Measurements from ENCODE around the gene ASB2.

The ASB2 gene

DNA sequence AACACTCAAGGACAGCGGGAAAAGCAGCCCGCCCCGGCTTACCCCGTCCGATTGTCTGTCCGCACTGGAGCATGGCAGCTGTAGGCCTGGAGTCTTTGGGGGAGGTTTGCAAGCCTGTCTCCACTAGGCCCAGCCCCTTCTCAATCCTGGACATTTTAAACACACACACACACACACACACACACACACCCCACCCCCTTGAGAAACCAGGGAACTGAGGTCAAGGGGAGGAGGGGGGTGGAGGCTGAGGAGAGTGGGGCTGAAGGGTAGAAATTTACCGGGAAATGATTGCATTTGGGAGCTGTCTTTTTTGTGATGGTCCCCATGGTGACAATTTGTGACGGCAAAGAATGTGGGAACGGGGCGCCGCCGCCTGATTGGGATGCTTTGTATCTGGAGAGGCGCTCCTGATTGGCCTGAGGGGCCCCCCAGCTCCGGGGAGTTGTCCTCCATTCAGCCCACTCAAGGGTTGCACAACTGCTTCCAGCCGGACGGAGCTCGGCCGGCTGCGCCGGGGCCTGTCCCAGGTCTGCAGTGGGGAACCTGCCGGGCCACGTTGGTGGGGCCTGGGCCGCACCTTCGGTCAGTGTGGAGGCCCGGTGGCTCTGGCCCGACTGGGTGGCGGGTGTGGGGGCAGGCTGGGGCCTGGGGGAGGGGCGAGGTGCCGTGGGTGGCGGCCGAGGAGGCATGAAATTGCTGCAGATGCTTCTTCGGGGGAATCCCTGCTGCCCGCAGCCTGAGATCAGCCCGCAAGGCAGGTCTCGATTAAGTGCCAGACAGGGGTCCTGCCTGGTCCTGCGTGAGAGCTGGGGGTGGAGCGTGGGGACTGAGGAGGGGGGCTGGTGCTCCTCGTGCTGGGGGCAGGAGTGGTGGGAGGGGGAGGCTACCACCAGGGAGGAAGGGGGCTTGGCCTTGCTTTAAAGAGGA is 49.2 kb downstream of the ASB2 start, which contains the start of gene FAM181A:
TSS of gene FAM181A (plus strand) at position 472 of the 927 bp plus-strand sequence. CDS start 942 bp downstream, outside the sequence.
- no peak for DNase-seq (ENCODE audit: low read depth, low spot score)
- CTCF ChIA-PET = interaction anchor here (6.1 kb wide), 1 partner anchor 13 kb away, joined by 42 read pairs; no protein-coding TSS in a partner anchor
- no peak for TF ChIP-seq CTCF (IDR thresholded peaks at IDR 0.05; ENCODE audit: insufficient read depth, low read length, missing control alignments)
- POLR2A ChIA-PET = no interaction called here
- no peak within 1 kb of the TSS for H3K4me3 ChIP-seq (ENCODE audit: low read depth, low read length)

GRCh38 chr14:93926245-93926872 is 50.0 kb downstream of the ASB2 start:
- CTCF ChIA-PET = interaction anchor here (6.1 kb wide), 1 partner anchor 14 kb away, joined by 42 read pairs; no protein-coding TSS in a partner anchor
- DNase-seq (ENCODE audit: low read depth, low spot score) = no peak
- no peak overlapping the region for H3K4me3 ChIP-seq (ENCODE audit: low read depth, low read length)
- POLR2A ChIA-PET = no interaction called here
- TF ChIP-seq CTCF (IDR thresholded peaks at IDR 0.05; ENCODE audit: insufficient read depth, low read length, missing control alignments) = no peak

DNA sequence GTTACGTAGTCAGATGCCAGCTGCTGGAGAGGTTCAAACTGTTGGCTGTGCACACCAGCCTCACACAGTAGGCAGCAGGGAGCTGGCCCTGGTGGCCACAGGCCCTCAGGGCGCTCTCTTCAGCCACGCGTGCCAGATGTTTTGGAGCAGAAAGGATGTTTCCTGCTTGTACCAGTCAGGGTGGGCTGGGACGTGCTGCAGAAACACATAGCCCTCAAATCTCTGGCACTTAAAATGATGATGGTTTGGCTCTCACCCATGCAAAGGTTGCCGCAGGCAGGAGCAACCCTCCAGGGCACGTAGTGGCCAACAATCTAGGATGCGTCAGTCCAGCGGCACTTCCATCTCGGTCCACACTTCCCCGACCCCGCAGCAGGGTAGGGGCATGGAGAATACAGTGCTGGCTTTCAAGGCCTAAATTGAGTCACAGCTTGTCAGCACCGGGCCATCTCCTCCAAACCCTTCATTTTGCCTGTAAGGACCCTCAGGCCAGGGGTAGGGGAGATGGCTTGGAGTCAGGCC is 50.9 kb downstream of the ASB2 start:
- DNase-seq (ENCODE audit: low read depth, low spot score) = no peak
- no peak overlapping the region for H3K4me3 ChIP-seq (ENCODE audit: low read depth, low read length)
- no peak for TF ChIP-seq CTCF (IDR thresholded peaks at IDR 0.05; ENCODE audit: insufficient read depth, low read length, missing control alignments)
- ChIA-PET POLR2A (no interaction called here), CTCF (interaction anchor here (1.2 to 2.8 kb wide), 2 partner anchors 12 to 211 kb away, joined by 4 to 23 read pairs; no protein-coding TSS in a partner anchor)

DNA sequence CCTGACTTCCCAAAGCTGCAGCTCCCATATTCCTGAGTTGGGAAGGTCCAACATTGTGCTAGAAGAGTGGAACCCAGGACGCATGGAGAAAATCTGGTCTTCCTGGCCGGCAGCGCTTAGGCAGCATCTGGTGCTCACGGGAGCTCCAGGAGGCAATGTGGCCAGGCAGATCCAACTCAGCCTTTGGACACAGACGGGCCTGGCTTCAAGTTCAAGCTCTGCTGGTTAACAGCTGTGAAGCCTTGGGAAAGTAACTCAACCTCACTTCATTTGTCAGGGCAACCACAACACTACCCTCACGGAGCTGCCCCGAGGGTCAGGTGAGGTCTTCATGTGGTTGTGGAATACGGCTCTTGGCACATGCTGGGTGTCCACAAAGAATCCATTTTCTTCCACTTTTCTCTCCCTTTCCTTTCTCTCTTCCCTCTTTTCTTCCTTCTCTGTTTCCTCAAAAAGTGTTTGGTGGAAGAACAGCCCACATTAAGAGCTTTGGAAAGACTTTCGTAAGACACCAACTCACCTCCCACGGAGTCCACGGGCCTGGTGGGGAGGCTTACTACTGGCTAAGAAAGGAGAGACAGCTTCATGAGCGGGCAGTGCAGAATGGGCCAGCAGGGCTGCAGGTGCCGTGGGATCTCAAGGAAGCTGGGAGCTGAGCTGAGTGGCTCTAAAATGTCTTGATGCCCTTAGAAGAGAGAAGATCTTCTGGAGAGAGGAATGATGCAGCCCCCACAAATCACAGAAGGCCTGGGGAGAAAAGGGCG is 51.6 kb downstream of the ASB2 start:
- POLR2A ChIA-PET = no interaction called here
- no peak for TF ChIP-seq CTCF (IDR thresholded peaks at IDR 0.05; ENCODE audit: insufficient read depth, low read length, missing control alignments)
- CTCF ChIA-PET = interaction anchor here (1.2 to 2.8 kb wide), 3 partner anchors 13 to 212 kb away, joined by 4 to 23 read pairs (median 4); no protein-coding TSS in a partner anchor
- no peak overlapping the region for H3K4me3 ChIP-seq (ENCODE audit: low read depth, low read length)
- DNase-seq (ENCODE audit: low read depth, low spot score) = no peak

DNA sequence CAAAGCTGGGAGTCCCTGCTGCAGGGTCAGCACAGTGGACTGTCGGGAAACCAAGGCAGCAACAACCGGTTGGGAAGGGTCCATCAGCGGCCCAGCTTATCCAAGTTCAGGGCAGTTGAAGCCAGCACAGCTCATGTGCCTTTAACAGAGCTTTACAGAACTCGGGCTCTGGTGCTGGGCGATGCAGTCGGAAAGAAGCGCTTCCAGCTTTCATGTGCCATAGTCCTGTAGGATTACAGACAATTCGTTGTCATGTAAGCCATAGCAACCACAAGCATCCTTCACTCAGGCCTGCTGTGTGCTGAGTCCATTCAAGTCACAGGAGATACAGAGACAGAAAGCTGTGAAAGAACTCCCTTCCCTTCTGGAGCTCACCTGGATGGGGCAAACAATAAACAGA is 52.7 kb downstream of the ASB2 start:
- no peak for DNase-seq (ENCODE audit: low read depth, low spot score)
- POLR2A ChIA-PET = no interaction called here
- no peak for TF ChIP-seq CTCF (IDR thresholded peaks at IDR 0.05; ENCODE audit: insufficient read depth, low read length, missing control alignments)
- CTCF ChIA-PET = interaction anchor here (1.9 to 2.8 kb wide), 2 partner anchors 14 to 17 kb away, joined by 4 to 23 read pairs; no protein-coding TSS in a partner anchor
- H3K4me3 ChIP-seq (ENCODE audit: low read depth, low read length) = no peak overlapping the region

Measured in AG04449 (cell line).